GM21390 (cell line): ENCODE data around the gene BCAR3.
"Not testable (repeated sequence)": the region's sequence is repeated elsewhere in the genome, so short reads cannot be mapped to it uniquely, and the experiment has no call there.

Experiments used
- ATAC-seq: cut with Tn5 transposase; IDR thresholded peaks from one replicate; pipeline ENCODE4 v1.9.1; 2021; ENCODE audit not compliant: unreplicated experiment

BCAR3 gene

GRCh38 chr1:93554883-93555872 is 126.5 kb downstream of the BCAR3 start:
- ATAC-seq: no peak

- ATAC-seq: not testable (repeated sequence)
These were observed 127.6 kb downstream of the BCAR3 start for GRCh38 chr1:93553886-93554490.

GRCh38 chr1:93552741-93553455 is 128.7 kb downstream of the BCAR3 start:
- no peak for ATAC-seq

- no peak for ATAC-seq
These were observed 131.8 kb downstream of the BCAR3 start for GRCh38 chr1:93549811-93550210.

- no peak for ATAC-seq
These were observed 132.5 kb downstream of the BCAR3 start for GRCh38 chr1:93549131-93549530.

- ATAC-seq: no peak
These were observed 135.3 kb downstream of the BCAR3 start for GRCh38 chr1:93546162-93546863.

- no peak for ATAC-seq
These were observed 139.2 kb downstream of the BCAR3 start for GRCh38 chr1:93542398-93542797.

- no peak for ATAC-seq
These were observed 140.6 kb downstream of the BCAR3 start for GRCh38 chr1:93541045-93541444.

GRCh38 chr1:93537924-93538323 is 143.7 kb downstream of the BCAR3 start:
- ATAC-seq: no peak

GRCh38 chr1:93537396-93537795 is 144.2 kb downstream of the BCAR3 start:
- ATAC-seq: no peak

- no peak for ATAC-seq
These were observed 148.0 kb downstream of the BCAR3 start for GRCh38 chr1:93533677-93534076.

- ATAC-seq: no peak
These were observed 148.8 kb downstream of the BCAR3 start for GRCh38 chr1:93532780-93533378.

GRCh38 chr1:93531193-93531592 is 150.4 kb downstream of the BCAR3 start:
- ATAC-seq: no peak

GRCh38 chr1:93528412-93528811 is 153.2 kb downstream of the BCAR3 start:
- no peak for ATAC-seq

- no peak for ATAC-seq
These were observed 155.2 kb downstream of the BCAR3 start for GRCh38 chr1:93526431-93526830.

GRCh38 chr1:93525431-93525830 is 156.2 kb downstream of the BCAR3 start:
- no peak for ATAC-seq

GRCh38 chr1:93522721-93523120 is 158.9 kb downstream of the BCAR3 start:
- ATAC-seq: no peak

- no peak for ATAC-seq
These were observed 160.0 kb downstream of the BCAR3 start for GRCh38 chr1:93521618-93522017.

- ATAC-seq: no peak
These were observed 162.3 kb downstream of the BCAR3 start for GRCh38 chr1:93519199-93519829.

- ATAC-seq: no peak
These were observed 163.1 kb downstream of the BCAR3 start for GRCh38 chr1:93518516-93518915.
